Measurements from ENCODE around the gene SBF2.

Gene SBF2

DNA sequence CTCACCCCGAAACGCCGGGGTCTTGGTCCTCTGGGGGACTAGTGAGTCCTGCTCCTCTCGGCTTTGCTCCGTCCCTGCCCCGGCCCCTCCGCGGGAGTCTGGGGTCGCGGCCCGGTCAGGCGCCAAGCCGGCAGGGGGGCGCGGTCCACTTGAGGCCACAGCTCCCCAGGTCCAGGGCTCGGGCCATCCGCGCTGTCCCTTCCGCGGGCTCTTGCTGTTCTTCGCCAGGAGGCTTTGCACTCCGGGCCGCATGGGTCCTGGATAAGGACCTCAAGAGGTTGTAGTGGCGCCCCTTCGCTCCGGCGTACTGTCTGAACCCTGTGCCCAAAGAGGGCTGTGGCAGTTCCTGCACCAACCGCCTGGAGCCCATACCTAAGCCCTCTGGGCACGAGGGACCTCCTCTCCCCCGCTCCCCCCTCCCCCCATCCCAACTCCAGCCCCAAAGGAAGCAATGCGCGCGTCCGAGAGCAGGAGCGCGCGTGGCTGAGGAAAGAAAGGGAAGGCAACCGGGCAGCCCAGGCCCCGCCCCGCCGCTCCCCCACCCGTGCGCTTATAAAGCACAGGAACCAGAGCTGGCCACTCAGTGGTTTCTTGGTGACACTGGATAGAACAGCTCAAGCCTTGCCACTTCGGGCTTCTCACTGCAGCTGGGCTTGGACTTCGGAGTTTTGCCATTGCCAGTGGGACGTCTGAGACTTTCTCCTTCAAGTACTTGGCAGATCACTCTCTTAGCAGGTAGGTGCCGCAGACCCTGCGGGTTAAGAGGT is 10.7 kb upstream of the SBF2 start, which contains the start of gene ADM:
Gene ADM, plus strand, starts transcription at position 579 of the 767 bp plus-strand sequence. CDS start 628 bp downstream, outside the sequence.
- peak within 1 kb of the TSS; percentile 80 to 88 for H3K27ac ChIP-seq
- TF ChIP-seq, protein P1, sequence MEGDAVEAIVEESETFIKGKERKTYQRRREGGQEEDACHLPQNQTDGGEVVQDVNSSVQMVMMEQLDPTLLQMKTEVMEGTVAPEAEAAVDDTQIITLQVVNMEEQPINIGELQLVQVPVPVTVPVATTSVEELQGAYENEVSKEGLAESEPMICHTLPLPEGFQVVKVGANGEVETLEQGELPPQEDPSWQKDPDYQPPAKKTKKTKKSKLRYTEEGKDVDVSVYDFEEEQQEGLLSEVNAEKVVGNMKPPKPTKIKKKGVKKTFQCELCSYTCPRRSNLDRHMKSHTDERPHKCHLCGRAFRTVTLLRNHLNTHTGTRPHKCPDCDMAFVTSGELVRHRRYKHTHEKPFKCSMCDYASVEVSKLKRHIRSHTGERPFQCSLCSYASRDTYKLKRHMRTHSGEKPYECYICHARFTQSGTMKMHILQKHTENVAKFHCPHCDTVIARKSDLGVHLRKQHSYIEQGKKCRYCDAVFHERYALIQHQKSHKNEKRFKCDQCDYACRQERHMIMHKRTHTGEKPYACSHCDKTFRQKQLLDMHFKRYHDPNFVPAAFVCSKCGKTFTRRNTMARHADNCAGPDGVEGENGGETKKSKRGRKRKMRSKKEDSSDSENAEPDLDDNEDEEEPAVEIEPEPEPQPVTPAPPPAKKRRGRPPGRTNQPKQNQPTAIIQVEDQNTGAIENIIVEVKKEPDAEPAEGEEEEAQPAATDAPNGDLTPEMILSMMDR (IDR thresholded peaks at IDR 0.05) = peak; percentile 34
- peak; percentile 88 for DNase-seq (ENCODE audit: low spot score)
- peak within 1 kb of the TSS; percentile 80 for H3K4me3 ChIP-seq

DNA sequence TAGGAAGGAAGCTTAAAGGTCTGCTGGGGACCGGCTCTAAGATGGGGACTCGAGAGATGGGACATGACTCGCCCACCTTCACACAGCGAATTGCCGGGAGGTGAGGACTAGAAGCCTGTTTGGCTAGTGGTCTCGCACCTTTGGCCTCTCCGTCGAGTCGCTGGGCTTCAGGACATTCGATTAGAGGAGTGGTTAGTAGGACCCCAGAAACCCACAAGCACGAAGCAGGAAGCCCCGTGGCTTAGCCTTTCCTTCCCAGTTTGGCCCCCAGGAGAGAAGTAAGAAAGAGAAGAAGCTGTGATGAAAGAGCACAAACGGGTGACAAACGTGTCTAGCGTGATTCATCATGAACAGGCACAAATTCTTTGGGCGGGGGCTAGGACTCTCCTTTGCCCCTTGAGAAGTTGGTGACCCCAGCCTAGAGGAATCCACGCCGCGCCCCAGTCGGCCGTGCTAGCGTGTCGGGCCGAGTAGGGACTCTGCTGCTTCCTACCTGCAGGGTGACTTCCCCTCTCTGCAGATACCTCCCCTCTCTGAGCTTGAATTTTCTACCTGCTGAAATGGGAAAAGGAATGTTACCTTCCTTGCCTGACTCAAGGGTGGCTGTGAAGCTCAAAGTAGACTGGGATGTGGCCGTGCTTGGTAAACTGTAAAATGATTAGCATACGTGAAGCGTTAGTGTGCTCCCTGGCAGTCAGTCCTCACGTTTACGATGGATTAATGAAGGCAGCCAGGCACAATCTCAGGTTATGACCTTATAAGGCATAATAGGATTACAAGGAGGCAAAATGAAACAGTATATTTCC is 9.7 kb upstream of the SBF2 start:
- Histone ChIP-seq H3K4me3 (peak overlapping the region; percentile 80), H3K27ac (peak overlapping the region; percentile 80 to 88)
- DNase-seq (ENCODE audit: low spot score) = no peak
- TF ChIP-seq, protein P1 (IDR thresholded peaks at IDR 0.05) = no peak

DNA sequence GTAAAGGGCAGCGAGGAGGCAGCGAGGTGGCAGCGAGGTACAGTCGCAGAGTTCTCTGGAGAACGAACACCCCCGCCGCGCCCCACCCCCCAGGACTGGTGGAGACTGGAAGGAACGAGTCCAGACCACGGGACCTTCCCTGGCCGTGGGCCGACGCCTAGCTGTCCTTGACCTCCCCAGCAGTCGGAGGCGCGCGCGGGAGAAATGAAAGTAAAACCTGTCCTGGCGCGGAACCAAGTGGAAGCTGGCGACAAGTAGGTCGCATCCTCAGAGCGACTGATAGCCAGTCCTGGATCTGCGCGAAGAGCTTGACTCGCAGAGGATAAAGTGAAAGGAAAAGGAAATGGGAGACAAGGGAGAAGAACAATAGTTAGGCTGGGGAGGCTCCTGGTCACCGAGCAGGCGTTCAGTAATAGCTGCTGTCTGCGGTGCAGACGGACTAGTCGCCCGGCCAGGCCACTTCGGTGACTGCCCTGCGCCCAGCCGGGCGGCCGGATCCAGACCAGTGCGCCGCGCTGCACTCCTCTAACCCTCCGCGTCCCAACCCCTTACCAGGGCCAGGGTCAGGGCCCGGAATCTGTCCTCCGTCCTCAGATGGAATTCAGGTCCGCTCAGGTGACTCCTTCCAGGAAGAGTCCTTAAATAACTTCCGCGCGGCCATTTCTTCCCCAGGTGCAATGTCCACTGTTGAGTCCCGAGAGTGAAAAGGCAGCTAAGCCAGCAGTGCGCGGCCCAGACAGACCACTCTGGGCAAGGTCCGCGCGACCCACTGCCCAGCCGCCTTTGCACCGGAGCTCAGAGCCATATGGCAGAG is 8.9 kb upstream of the SBF2 start:
- peak overlapping the region; percentile 80 for H3K4me3 ChIP-seq
- TF ChIP-seq, protein P1 (IDR thresholded peaks at IDR 0.05) = no peak

DNA sequence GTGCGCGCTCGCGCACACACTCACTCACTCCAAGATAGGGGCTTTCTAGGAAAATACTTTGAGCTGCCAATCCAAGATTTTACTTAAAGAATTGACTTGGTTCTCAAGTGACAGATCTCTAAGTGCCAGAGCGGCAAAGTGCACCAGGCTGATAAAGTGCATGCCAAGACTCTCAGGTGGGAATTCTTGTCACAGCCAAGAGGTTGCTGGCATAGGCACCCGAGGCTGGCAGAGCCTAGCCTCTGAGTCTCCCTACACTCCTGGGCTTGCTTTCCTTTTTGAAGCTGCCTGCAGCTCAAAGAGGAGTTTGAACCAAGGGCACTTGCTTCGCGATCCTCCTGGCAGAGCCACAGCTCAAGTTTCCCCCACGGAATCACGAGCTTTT is 8.3 kb upstream of the SBF2 start:
- peak overlapping the region; percentile 80 for H3K4me3 ChIP-seq
- no peak for DNase-seq (ENCODE audit: low spot score)
- H3K27ac ChIP-seq = peak overlapping the region; percentile 80 to 88
- TF ChIP-seq, protein P1 (IDR thresholded peaks at IDR 0.05) = no peak

More for the DNA sequence above, 8.9 kb upstream of the SBF2 start:
- peak; percentile 87 for DNase-seq (ENCODE audit: low spot score)
- H3K27ac ChIP-seq = peak overlapping the region; percentile 80 to 88

DNA sequence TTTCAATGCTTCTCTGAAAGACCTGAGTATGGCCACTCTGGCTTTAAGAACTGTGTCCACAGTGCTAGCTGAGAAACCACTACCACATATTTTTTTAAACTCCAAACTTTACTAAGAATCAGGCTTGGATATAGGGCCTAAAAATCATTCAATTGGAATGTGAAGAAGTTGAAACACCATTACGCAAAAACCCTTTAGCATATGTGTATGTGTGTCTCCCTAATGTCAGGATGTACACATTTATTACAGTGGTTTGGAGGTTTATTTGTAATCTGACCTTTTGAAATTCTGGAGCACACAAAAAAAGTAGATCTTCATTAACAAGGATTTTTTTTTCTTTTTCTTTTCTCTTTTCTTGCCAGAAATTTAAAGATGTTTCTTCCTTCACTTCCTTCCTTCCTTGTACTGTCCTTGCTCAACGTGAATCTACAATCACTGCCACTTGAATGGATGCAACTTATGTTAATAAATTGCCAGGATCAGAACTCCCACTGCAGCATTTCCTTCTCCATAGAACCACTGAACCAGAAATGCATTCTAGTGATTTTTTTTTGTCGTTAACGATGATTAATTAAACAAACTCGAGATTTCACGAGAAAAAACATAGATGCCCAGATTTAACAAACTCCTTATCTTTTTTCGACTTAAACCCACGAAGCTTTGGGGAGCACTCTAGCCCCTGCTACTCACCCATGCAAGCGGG is 7.8 kb upstream of the SBF2 start:
- Histone ChIP-seq H3K27ac (peak overlapping the region in 1 of 2 donors; percentile 88), H3K4me3 (peak overlapping the region; percentile 80)
- TF ChIP-seq, protein P1 (IDR thresholded peaks at IDR 0.05) = no peak
- DNase-seq (ENCODE audit: low spot score) = no peak

DNA sequence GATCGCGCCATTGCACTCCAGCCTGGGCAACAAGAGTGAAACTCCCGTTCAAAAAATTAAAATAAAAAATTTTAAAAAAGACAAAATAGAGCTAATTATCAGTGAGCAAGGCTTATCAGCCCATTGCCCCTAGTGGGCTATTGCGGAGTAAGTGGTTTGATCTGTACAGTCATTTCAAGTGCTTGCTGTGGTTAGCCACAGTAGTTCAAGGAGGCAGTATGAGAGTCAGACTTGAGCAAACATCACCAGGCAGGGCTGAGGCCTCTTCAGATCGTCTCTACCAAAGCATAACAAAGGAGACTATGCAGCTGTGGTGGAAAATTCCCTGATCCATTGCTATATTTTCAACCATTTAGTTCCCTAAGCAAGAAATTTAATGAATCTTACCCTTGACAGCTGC is 4.3 kb upstream of the SBF2 start:
- TF ChIP-seq, protein P1 (IDR thresholded peaks at IDR 0.05) = no peak
- H3K27ac ChIP-seq = no peak overlapping the region
- DNase-seq (ENCODE audit: low spot score) = no peak
- no peak overlapping the region for H3K4me3 ChIP-seq
